GM23248 (cell line): ENCODE measurements around the gene PHACTR2.

Experiments used
- EZH2 ChIP-seq: fragments of 200-600 bp; sonication (generic); IDR thresholded peaks from 2 replicates; pipeline ENCODE4 v1.6.1; 2018; ENCODE audit warnings: antibody characterized with exemption, mild to moderate bottlenecking; ENCODE audit not compliant: insufficient read depth, poor library complexity, severe bottlenecking
- EZH2phosphoT487 ChIP-seq: fragments of 200-600 bp; sonication (generic); IDR thresholded peaks from 2 replicates; pipeline ENCODE4 v1.6.1; 2018; ENCODE audit warnings: antibody characterized with exemption, moderate library complexity, mild to moderate bottlenecking, low read depth; ENCODE audit not compliant: insufficient read depth

- TF ChIP-seq EZH2: no peak
- no peak for TF ChIP-seq EZH2phosphoT487
Measured at GRCh38 chr6:143637691-143638090, 40.1 kb upstream of the PHACTR2 start.
